IMR-90 (cell line): ENCODE data around the gene SLC23A2. TPM values are rescaled to one million over a fixed set of nuclear protein-coding genes. Genes with fewer than 3 reads are reported as not detected.

Source experiments
- ATAC-seq: fragments of 200-7000 bp; cut with Tn5 transposase; 2 replicates; pipeline ENCODE4 v1.9.1; 2020; ENCODE audit warnings: low read depth, mild to moderate bottlenecking, moderate library complexity
- BruUV-seq: library from RNA; stranded (reverse); fragments of 400-500 nt; replicated peaks from 2 replicates; lab custom pipeline; 2021; lab: Mats Ljungman, UMichigan
- CTCF ChIA-PET: fragments of 300-600 bp; formaldehyde crosslinking; extraction: SDS; loops from one replicate; lab custom pipeline; 2021; ENCODE audit warnings: antibody characterized with exemption; lab: Yijun Ruan, JAX
- POLR2A ChIA-PET: fragments of 300-600 bp; sonication (Branson Sonifier 250); formaldehyde crosslinking; loops from one replicate; lab custom pipeline; 2022; ENCODE audit warnings: antibody characterized with exemption; ENCODE audit not compliant: unreplicated experiment; lab: Charles Lee
- DNase-seq: peaks from one replicate; pipeline ENCODE4 v3.0.0; 2013
- H2AFZ ChIP-seq: replicated peaks from 2 replicates; pipeline ENCODE3; 2013; ENCODE audit warnings: low read length, mild to moderate bottlenecking; ENCODE audit not compliant: poor library complexity
- H2AK5ac ChIP-seq: 2 replicates; pipeline ENCODE4 v1.6.1; 2013; ENCODE audit warnings: low read depth, low read length, inconsistent platforms
- H2AK9ac ChIP-seq: replicated peaks from 2 replicates; pipeline ENCODE3; 2013; ENCODE audit warnings: mild to moderate bottlenecking, low read depth, low read length, moderate library complexity; ENCODE audit not compliant: poor library complexity
- H2BK120ac ChIP-seq: 2 replicates; pipeline ENCODE4 v1.6.1; 2013; ENCODE audit warnings: low read depth, low read length, inconsistent platforms
- H2BK15ac ChIP-seq: 3 replicates; pipeline ENCODE4 v1.6.1; 2013; ENCODE audit warnings: low read depth, low read length, inconsistent platforms
- H2BK20ac ChIP-seq: 2 replicates; pipeline ENCODE4 v1.6.1; 2013; ENCODE audit warnings: low read depth, mild to moderate bottlenecking, inconsistent platforms, low read length, moderate library complexity
- H2BK5ac ChIP-seq: 2 replicates; pipeline ENCODE4 v1.6.1; 2013; ENCODE audit warnings: mild to moderate bottlenecking, low read depth, low read length, inconsistent platforms; ENCODE audit not compliant: poor library complexity, severe bottlenecking
- H3K14ac ChIP-seq: replicated peaks from 2 replicates; pipeline ENCODE4 v1.6.1; 2013; ENCODE audit warnings: low read depth, low read length, inconsistent platforms
- H3K18ac ChIP-seq: 2 replicates; pipeline ENCODE4 v1.6.1; 2013; ENCODE audit warnings: low read depth, low read length, control low read depth
- H3K23ac ChIP-seq: 2 replicates; pipeline ENCODE4 v1.6.1; 2013; ENCODE audit warnings: low read depth, low read length, inconsistent platforms
- H3K27ac ChIP-seq: 2 replicates; pipeline ENCODE4 v1.5.1; 2013; ENCODE audit warnings: mild to moderate bottlenecking, control low read depth, low read length; ENCODE audit not compliant: insufficient read depth
- H3K27me3 ChIP-seq: 2 replicates; pipeline ENCODE4 v1.6.1; 2013; ENCODE audit warnings: low read length; ENCODE audit not compliant: control insufficient read depth, insufficient read depth
- H3K36me3 ChIP-seq: 2 replicates; pipeline ENCODE4 v1.6.1; 2013; ENCODE audit warnings: low read length, mixed read lengths; ENCODE audit not compliant: control insufficient read depth, insufficient read depth
- H3K4ac ChIP-seq: 2 replicates; pipeline ENCODE4 v1.6.1; 2013; ENCODE audit warnings: low read depth, low read length, inconsistent platforms
- H3K4me1 ChIP-seq: 2 replicates; pipeline ENCODE4 v1.6.1; 2013; ENCODE audit warnings: low read length, mixed read lengths; ENCODE audit not compliant: control insufficient read depth, insufficient read depth
- H3K4me2 ChIP-seq: 2 replicates; pipeline ENCODE4 v1.6.1; 2013; ENCODE audit warnings: low read depth, mild to moderate bottlenecking, control low read depth, low read length, moderate library complexity
- H3K4me3 ChIP-seq: 2 replicates; pipeline ENCODE4 v1.5.1; 2013; ENCODE audit warnings: low read depth, mild to moderate bottlenecking, control low read depth, low read length, moderate library complexity; ENCODE audit not compliant: insufficient read depth
- H3K56ac ChIP-seq: 2 replicates; pipeline ENCODE4 v1.6.1; 2013; ENCODE audit warnings: low read length, inconsistent platforms; ENCODE audit not compliant: insufficient read depth; ENCODE audit errors: extremely low read depth
- H3K79me1 ChIP-seq, 2 experiments: 2 replicates each; pipeline ENCODE4 v1.6.1; 2013; ENCODE audit warnings: low read length in 2 of 2, inconsistent platforms in 1 of 2, low read depth in 1 of 2
- H3K9ac ChIP-seq: 2 replicates; pipeline ENCODE4 v1.6.1; 2013; ENCODE audit warnings: low read depth, low read length, control low read depth
- H3K9me1 ChIP-seq: 2 replicates; pipeline ENCODE4 v1.6.1; 2013; ENCODE audit warnings: low read length, inconsistent platforms; ENCODE audit not compliant: insufficient read depth
- H3K9me3 ChIP-seq: 2 replicates; pipeline ENCODE4 v1.6.1; 2013; ENCODE audit warnings: low read length; ENCODE audit not compliant: control insufficient read depth, insufficient read depth
- H4K20me1 ChIP-seq: 2 replicates; pipeline ENCODE4 v1.6.1; 2013; ENCODE audit warnings: low read length, inconsistent platforms; ENCODE audit not compliant: insufficient read depth
- H4K5ac ChIP-seq: 2 replicates; pipeline ENCODE4 v1.6.1; 2013; ENCODE audit warnings: mild to moderate bottlenecking, low read depth, low read length, control low read depth
- H4K8ac ChIP-seq, 2 experiments: 2 replicates each; pipeline ENCODE4 v1.6.1; 2013; ENCODE audit warnings: low read depth in 2 of 2, low read length in 2 of 2, control low read depth in 1 of 2, inconsistent platforms in 1 of 2
- H4K91ac ChIP-seq: 2 replicates; pipeline ENCODE4 v1.6.1; 2013; ENCODE audit warnings: low read depth, low read length, inconsistent platforms; ENCODE audit not compliant: insufficient read depth
- CTCF ChIP-seq: conservative IDR thresholded peaks from 2 replicates; pipeline ENCODE4 v1.5.1; 2012; ENCODE audit warnings: mild to moderate bottlenecking, low read depth, low read length, improper control_type of control experiment
- MXI1 ChIP-seq: IDR thresholded peaks from 2 replicates; pipeline ENCODE4 v1.6.1; 2012; ENCODE audit warnings: low read depth, mild to moderate bottlenecking, low read length, moderate library complexity, borderline replicate concordance
- RAD21 ChIP-seq: IDR thresholded peaks from 2 replicates; pipeline ENCODE4 v1.6.1; 2012; ENCODE audit warnings: low read length, improper control_type of control experiment
- WGBS, 2 experiments: methylation state at CpG; one replicate each; pipeline versions ENCODE4 v1.1.5 to v1.1.7; 2013; ENCODE audit warnings: missing lambda C conversion rate in 2 of 2; ENCODE audit not compliant: insufficient read length in 1 of 2; ENCODE audit errors: extremely low coverage in 2 of 2; 5-methylcytosine and 5-hydroxymethylcytosine counted together
- dilution Hi-C: fragments of 300-500 bp; cut with HindIII; formaldehyde crosslinking; loops from one replicate; pipeline ENCODE4 v1.14.3; 2018; ENCODE audit warnings: low sequenced_read_pairs; ENCODE audit not compliant: unreplicated experiment
- in situ Hi-C: fragments of 300-500 bp; cut with MboI; formaldehyde crosslinking; loops from 3 replicates; pipeline ENCODE4 v1.14.3; 2019; ENCODE audit warnings: low sequenced_read_pairs, inconsistent platforms, mixed read lengths
- intact Hi-C: fragments of 100-400 bp; cut with micrococcal nuclease; formaldehyde crosslinking; loops from 2 replicates; pipeline ENCODE4 v1.10.0; 2022
- polyA plus RNA-seq, 3 experiments: library from polyadenylated mRNA; depleted of rRNA; stranded (reverse); fragments of >200 nt; gene quantifications; 2 replicates each; pipeline ENCODE4 v1.2.3, GENCODE V29; 2012; ENCODE audit warnings: low replicate concordance in 1 of 3
- total RNA-seq: library from RNA; depleted of rRNA; stranded (reverse); fragments of >200 nt; gene quantifications from 2 replicates; pipeline ENCODE4 v1.2.3, GENCODE V29; 2012

SLC23A2 gene
- total and polyA plus RNA-seq, 2 of the 4 experiments (the other 2 are of a cell fraction), result 10.2 to 14.4 TPM

DNA sequence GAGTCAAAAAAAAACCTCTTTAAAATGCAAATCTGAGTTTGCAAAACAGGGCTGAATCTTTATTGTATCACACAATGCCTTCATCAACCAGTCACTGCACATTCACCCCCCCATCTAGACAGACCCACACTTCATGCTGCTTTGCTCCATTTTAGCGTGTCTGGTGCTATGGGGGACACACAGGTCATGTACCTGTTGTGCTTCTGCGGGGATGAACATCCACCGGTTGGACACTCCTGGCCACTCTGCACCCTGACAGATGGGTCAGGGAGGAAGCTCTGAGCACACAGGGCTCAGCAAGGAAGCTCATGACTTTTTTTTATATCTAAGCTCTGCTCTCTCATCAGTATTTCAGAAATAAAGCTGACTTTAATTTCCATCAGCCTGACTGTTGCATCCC, 143.3 kb downstream of the SLC23A2 start:
- 100% methylated on average over 1 of the region's 3 CpGs; no CpG with 5 or more reads in 1 of the 2 experiments for WGBS, 2 experiments
- TF ChIP-seq MXI1 (no peak), CTCF (no peak), RAD21 (no peak)

More for the DNA sequence above, 143.3 kb downstream of the SLC23A2 start:
- Histone ChIP-seq H3K56ac (no peak overlapping the region), H2AK5ac (no peak overlapping the region), H2AFZ (no peak overlapping the region), H3K9me1 (peaks cover 9% of the 10 kb centered on the region; the same call in 1 of the 2 replicates), H3K4me2 (no peak overlapping the region), H3K18ac (no peak overlapping the region), H2BK120ac (no peak overlapping the region), H3K14ac (no peak overlapping the region), H4K20me1 (no peaks in the 10 kb centered on the region; the same call in 1 of the 2 replicates), H3K27me3 (no peaks in the 10 kb centered on the region), H4K91ac (no peak overlapping the region), H2BK5ac (no peak overlapping the region), H3K4ac (no peak overlapping the region), H4K5ac (no peak overlapping the region), H3K9me3 (no peaks in the 10 kb centered on the region), H3K9ac (no peak overlapping the region), H3K36me3 (peaks cover 51% of the 10 kb centered on the region), H3K4me1 (no peaks in the 10 kb centered on the region), H4K8ac (no peak overlapping the region), H2AK9ac (no peak overlapping the region), H3K79me1 (no peaks in the 10 kb centered on the region), H3K23ac (no peak overlapping the region), H3K27ac (no peak overlapping the region), H2BK15ac (no peak overlapping the region), H2BK20ac (no peak overlapping the region), H3K4me3 (no peak overlapping the region)
- ChIA-PET CTCF (no interaction called here), POLR2A (no interaction called here)
- intact Hi-C loops (no loop called here), dilution Hi-C loops (no loop called here), in situ Hi-C loops (no loop called here)
- ATAC-seq, result no peak
- no peak for DNase-seq
- BruUV-seq, result no TSS peak
